ENCODE results near the gene CEP112. TPM values are rescaled to one million over a fixed set of nuclear protein-coding genes. Genes with fewer than 3 reads are reported as not detected.

Gene CEP112
- polyA plus RNA-seq, 1 donor from 2014 or later: 6.0 TPM

- no peaks in the 10 kb centered on the region for H3K9me2 ChIP-seq (ENCODE audit: insufficient read depth, low read length)
- TF ChIP-seq EP300 (conservative IDR thresholded peaks at IDR 0.05; ENCODE audit: poor library complexity, severe bottlenecking) (no peak), MXI1 (conservative IDR thresholded peaks at IDR 0.05; ENCODE audit: poor library complexity, severe bottlenecking) (no peak), EZH2 (IDR thresholded peaks at IDR 0.05; ENCODE audit: borderline replicate concordance, insufficient read depth, low read length, poor library complexity, severe bottlenecking) (no peak), SMC3 (conservative IDR thresholded peaks at IDR 0.05; ENCODE audit: poor library complexity) (no peak), TAF1 (IDR thresholded peaks at IDR 0.05; ENCODE audit: low read depth) (no peak), RAD21 (conservative IDR thresholded peaks at IDR 0.05) (no peak), POLR2AphosphoS5 (IDR thresholded peaks at IDR 0.05) (no peak)
- TF ChIP-seq, protein P1, sequence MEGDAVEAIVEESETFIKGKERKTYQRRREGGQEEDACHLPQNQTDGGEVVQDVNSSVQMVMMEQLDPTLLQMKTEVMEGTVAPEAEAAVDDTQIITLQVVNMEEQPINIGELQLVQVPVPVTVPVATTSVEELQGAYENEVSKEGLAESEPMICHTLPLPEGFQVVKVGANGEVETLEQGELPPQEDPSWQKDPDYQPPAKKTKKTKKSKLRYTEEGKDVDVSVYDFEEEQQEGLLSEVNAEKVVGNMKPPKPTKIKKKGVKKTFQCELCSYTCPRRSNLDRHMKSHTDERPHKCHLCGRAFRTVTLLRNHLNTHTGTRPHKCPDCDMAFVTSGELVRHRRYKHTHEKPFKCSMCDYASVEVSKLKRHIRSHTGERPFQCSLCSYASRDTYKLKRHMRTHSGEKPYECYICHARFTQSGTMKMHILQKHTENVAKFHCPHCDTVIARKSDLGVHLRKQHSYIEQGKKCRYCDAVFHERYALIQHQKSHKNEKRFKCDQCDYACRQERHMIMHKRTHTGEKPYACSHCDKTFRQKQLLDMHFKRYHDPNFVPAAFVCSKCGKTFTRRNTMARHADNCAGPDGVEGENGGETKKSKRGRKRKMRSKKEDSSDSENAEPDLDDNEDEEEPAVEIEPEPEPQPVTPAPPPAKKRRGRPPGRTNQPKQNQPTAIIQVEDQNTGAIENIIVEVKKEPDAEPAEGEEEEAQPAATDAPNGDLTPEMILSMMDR (IDR thresholded peaks at IDR 0.05; ENCODE audit: poor library complexity, severe bottlenecking): no peak
- TF ChIP-seq, protein P2, sequence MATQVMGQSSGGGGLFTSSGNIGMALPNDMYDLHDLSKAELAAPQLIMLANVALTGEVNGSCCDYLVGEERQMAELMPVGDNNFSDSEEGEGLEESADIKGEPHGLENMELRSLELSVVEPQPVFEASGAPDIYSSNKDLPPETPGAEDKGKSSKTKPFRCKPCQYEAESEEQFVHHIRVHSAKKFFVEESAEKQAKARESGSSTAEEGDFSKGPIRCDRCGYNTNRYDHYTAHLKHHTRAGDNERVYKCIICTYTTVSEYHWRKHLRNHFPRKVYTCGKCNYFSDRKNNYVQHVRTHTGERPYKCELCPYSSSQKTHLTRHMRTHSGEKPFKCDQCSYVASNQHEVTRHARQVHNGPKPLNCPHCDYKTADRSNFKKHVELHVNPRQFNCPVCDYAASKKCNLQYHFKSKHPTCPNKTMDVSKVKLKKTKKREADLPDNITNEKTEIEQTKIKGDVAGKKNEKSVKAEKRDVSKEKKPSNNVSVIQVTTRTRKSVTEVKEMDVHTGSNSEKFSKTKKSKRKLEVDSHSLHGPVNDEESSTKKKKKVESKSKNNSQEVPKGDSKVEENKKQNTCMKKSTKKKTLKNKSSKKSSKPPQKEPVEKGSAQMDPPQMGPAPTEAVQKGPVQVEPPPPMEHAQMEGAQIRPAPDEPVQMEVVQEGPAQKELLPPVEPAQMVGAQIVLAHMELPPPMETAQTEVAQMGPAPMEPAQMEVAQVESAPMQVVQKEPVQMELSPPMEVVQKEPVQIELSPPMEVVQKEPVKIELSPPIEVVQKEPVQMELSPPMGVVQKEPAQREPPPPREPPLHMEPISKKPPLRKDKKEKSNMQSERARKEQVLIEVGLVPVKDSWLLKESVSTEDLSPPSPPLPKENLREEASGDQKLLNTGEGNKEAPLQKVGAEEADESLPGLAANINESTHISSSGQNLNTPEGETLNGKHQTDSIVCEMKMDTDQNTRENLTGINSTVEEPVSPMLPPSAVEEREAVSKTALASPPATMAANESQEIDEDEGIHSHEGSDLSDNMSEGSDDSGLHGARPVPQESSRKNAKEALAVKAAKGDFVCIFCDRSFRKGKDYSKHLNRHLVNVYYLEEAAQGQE (IDR thresholded peaks at IDR 0.05; ENCODE audit: borderline replicate concordance): no peak
- H3K9ac ChIP-seq (ENCODE audit: low read length): no peak overlapping the region
- H4K20me1 ChIP-seq (ENCODE audit: insufficient read depth): no peaks in the 10 kb centered on the region
- no peak overlapping the region for H3K4me3 ChIP-seq (ENCODE audit: low read length)
- no peak overlapping the region for H3K4me2 ChIP-seq (ENCODE audit: low read length)
- H3K27me3 ChIP-seq (ENCODE audit: insufficient read depth, low read depth, low read length): no peaks in the 10 kb centered on the region
- H3F3A ChIP-seq (ENCODE audit: insufficient read depth, low read length, poor library complexity, severe bottlenecking): peaks cover 4% of the 10 kb centered on the region
- no peaks in the 10 kb centered on the region for H3K79me2 ChIP-seq (replicated peaks; ENCODE audit: insufficient read depth, low read length)
- no peaks in the 10 kb centered on the region for H3K9me3 ChIP-seq (ENCODE audit: low read length)
- H3K27ac ChIP-seq (ENCODE audit: low read length): no peak overlapping the region
- no peak overlapping the region for H2AFZ ChIP-seq (ENCODE audit: low read depth, low read length)
- H3K36me3 ChIP-seq (ENCODE audit: insufficient read depth, low read length): no peaks in the 10 kb centered on the region
Measured at GRCh38 chr17:65895969-65896368, 296.0 kb downstream of the CEP112 start.

GRCh38 chr17:65893692-65894279 lies 298.1 kb downstream of the CEP112 start:
- no peaks in the 10 kb centered on the region for H3K36me3 ChIP-seq (ENCODE audit: insufficient read depth, low read length)
- peak overlapping the region; percentile 3 for H3K4me2 ChIP-seq (ENCODE audit: low read length)
- no peak for TF ChIP-seq EZH2 (IDR thresholded peaks at IDR 0.05; ENCODE audit: borderline replicate concordance, insufficient read depth, low read length, poor library complexity, severe bottlenecking)
- no peak for TF ChIP-seq TAF1 (IDR thresholded peaks at IDR 0.05; ENCODE audit: low read depth)
- TF ChIP-seq SMC3 (conservative IDR thresholded peaks at IDR 0.05; ENCODE audit: poor library complexity): no peak
- TF ChIP-seq RAD21 (conservative IDR thresholded peaks at IDR 0.05): no peak
- TF ChIP-seq, protein P1 (IDR thresholded peaks at IDR 0.05; ENCODE audit: poor library complexity, severe bottlenecking): no peak
- TF ChIP-seq EP300 (conservative IDR thresholded peaks at IDR 0.05; ENCODE audit: poor library complexity, severe bottlenecking): peak; percentile 96
- TF ChIP-seq, protein P2 (IDR thresholded peaks at IDR 0.05; ENCODE audit: borderline replicate concordance): peak; percentile 97
- peak; percentile 90 for TF ChIP-seq POLR2AphosphoS5 (IDR thresholded peaks at IDR 0.05)
- no peak for TF ChIP-seq MXI1 (conservative IDR thresholded peaks at IDR 0.05; ENCODE audit: poor library complexity, severe bottlenecking)
- H4K20me1 ChIP-seq (ENCODE audit: insufficient read depth): no peaks in the 10 kb centered on the region
- H2AFZ ChIP-seq (ENCODE audit: low read depth, low read length): no peak overlapping the region
- no peaks in the 10 kb centered on the region for H3K27me3 ChIP-seq (ENCODE audit: insufficient read depth, low read depth, low read length)
- peak overlapping the region; percentile 79 for H3K27ac ChIP-seq (ENCODE audit: low read length)
- H3K9me3 ChIP-seq (ENCODE audit: low read length): no peaks in the 10 kb centered on the region
- no peaks in the 10 kb centered on the region for H3K79me2 ChIP-seq (replicated peaks; ENCODE audit: insufficient read depth, low read length)
- peak overlapping the region; percentile 16 for H3K4me3 ChIP-seq (ENCODE audit: low read length)
- H3K9me2 ChIP-seq (ENCODE audit: insufficient read depth, low read length): no peaks in the 10 kb centered on the region
- no peak overlapping the region for H3K9ac ChIP-seq (ENCODE audit: low read length)
- peaks cover 4% of the 10 kb centered on the region for H3F3A ChIP-seq (ENCODE audit: insufficient read depth, low read length, poor library complexity, severe bottlenecking)

Data from neural cell (in vitro differentiated cells).